Loucy (cell line): Measurements from ENCODE around the gene FAM53A.

Source experiments
- EZH2phosphoT487 ChIP-seq: fragments of 200-600 bp; IDR thresholded peaks from 2 replicates; pipeline ENCODE4 v1.6.1; 2018; ENCODE audit warnings: antibody characterized with exemption, mild to moderate bottlenecking, moderate library complexity, borderline replicate concordance
- TF ChIP-seq, protein P1 (sequence below): fragments of 200-600 bp; sonication (generic); conservative IDR thresholded peaks from 2 replicates; pipeline ENCODE4 v1.5.1; 2014; ENCODE audit warnings: mild to moderate bottlenecking, antibody characterized with exemption, low read length

DNA sequence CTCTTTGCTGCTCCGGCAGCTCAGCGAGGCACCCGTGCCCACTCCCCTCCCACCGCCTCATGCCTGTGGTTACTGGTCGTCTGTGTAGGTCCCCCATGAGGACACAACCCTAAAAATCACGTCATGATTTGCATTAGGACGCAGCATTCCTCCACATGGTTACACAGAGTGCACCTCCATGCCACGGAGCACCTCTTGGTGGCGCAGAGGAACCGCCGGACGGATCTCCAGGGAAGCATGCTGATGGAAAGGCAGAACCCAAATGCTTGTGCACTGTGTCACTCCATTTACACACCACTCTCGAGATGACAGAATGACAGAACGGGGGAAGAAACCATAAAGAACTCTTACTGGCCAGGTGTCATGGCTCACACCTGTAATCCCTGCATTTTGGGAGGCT is 22.4 kb downstream of the FAM53A start:
- TF ChIP-seq, protein P1, sequence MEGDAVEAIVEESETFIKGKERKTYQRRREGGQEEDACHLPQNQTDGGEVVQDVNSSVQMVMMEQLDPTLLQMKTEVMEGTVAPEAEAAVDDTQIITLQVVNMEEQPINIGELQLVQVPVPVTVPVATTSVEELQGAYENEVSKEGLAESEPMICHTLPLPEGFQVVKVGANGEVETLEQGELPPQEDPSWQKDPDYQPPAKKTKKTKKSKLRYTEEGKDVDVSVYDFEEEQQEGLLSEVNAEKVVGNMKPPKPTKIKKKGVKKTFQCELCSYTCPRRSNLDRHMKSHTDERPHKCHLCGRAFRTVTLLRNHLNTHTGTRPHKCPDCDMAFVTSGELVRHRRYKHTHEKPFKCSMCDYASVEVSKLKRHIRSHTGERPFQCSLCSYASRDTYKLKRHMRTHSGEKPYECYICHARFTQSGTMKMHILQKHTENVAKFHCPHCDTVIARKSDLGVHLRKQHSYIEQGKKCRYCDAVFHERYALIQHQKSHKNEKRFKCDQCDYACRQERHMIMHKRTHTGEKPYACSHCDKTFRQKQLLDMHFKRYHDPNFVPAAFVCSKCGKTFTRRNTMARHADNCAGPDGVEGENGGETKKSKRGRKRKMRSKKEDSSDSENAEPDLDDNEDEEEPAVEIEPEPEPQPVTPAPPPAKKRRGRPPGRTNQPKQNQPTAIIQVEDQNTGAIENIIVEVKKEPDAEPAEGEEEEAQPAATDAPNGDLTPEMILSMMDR: no peak
- no peak for TF ChIP-seq EZH2phosphoT487
